Erythroblast (primary cell): ENCODE results near the gene MAP1LC3C.

Source experiments
- DNase-seq, 2 experiments: peaks; one replicate each; lab custom pipeline; 2025; lab: John Stamatoyannopoulos, UW
- GATA1 ChIP-seq: IDR thresholded peaks from 2 replicates; pipeline ENCODE4 v1.6.1; 2011; ENCODE audit warnings: low read depth, mild to moderate bottlenecking, control low read depth, low read length, moderate library complexity
- POLR2A ChIP-seq: IDR thresholded peaks from 2 replicates; pipeline ENCODE4 v1.6.1; 2011; ENCODE audit warnings: mild to moderate bottlenecking, low read length

The MAP1LC3C gene

DNA sequence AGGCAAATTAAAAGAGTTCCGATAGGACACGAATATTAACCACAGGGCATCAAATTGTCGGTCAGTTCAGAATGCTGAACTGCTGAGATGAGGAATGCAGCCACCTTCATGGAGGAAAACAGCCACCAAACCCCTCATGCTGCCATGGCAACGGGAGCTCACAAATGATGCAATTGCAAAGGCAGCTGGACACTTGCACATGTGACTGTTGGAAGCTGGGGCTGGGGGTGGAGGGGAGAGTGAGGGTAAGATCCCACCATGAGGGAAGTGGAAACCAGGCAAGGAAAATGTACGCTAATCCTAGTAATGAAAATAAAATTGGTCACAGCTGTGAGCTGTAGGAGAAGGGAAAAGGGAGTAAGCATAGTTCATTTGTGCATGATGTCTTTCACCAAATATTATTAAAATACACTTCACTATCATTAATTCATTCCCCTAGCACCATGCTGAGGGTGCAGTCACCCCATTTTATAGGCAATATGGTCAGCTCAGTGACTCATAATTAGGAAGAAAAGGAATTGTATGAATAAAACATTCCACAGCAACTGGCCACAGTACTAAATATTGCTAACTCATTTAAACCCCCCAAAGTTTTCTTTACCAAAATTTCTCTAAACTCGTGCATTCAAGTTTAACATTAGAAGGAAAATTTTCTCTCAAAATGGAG is 26.1 kb downstream of the MAP1LC3C start:
- no peak for TF ChIP-seq POLR2A
- TF ChIP-seq GATA1: no peak
- no peak for DNase-seq

GRCh38 chr1:241968611-241969010 is 30.3 kb downstream of the MAP1LC3C start:
- no peak for TF ChIP-seq GATA1
- TF ChIP-seq POLR2A: no peak
- no peak for DNase-seq

GRCh38 chr1:241964550-241965282 is 34.2 kb downstream of the MAP1LC3C start:
- DNase-seq: no peak
- no peak for TF ChIP-seq POLR2A
- no peak for TF ChIP-seq GATA1

- TF ChIP-seq GATA1 (no peak), POLR2A (no peak)
- DNase-seq: no peak
Measured at GRCh38 chr1:241963722-241964121, 35.2 kb downstream of the MAP1LC3C start.

DNA sequence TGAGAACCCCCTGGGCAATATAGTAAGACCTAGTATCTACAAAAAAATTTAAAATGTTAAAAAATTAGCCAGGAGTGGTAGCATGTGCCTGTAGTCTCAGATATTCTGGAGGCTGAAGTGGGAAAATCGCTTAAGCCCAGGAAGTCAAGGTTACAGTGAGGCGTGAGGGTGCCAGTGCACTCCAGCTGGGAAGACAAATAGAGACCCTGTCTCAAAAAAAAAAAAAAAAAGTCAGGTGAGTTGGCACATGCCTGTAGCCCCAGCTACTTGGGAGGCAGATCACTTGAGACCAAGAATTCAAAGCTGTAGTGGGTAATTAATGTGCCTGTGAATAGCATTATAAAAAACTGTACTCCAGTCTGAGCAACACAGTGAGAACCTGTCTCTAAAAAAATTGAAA is 36.7 kb downstream of the MAP1LC3C start:
- DNase-seq: no peak
- TF ChIP-seq GATA1: no peak
- TF ChIP-seq POLR2A: no peak

DNA sequence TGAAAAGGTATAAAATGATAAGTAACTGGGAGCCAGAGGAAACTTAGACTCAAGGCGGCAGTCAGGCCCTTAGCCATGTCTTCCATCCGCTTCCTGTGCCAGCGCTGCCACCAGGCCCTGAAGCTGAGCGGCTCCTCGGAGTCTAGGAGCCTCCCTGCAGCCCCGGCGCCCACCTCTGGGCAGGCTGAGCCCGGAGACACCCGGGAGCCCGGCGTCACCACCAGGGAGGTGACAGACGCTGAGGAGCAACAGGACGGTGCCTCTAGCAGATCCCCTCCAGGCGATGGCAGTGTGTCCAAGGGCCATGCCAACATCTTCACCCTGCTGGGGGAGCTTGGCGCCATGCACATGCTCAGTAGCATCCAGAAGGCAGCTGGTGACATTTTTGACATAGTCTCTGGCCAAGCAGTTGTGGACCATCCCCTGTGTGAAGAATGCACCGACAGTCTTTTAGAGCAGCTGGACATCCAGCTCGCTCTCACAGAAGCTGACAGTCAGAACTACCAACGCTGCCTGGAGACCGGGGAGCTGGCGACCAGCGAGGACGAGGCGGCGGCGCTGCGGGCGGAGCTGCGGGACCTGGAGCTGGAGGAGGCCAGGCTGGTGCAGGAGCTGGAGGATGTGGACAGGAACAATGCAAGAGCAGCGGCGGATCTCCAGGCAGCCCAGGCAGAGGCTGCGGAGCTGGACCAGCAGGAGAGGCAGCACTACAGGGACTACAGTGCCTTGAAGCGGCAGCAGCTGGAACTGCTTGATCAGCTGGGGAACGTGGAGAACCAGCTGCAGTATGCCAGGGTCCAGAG is 41.0 kb downstream of the MAP1LC3C start, which contains the start of gene BECN2:
Gene BECN2 (plus strand): TSS at position 76 of the 803 bp plus-strand sequence. CDS start 0 bp downstream, at position 76.
- TF ChIP-seq POLR2A: no peak
- no peak for TF ChIP-seq GATA1
- no peak for DNase-seq

DNA sequence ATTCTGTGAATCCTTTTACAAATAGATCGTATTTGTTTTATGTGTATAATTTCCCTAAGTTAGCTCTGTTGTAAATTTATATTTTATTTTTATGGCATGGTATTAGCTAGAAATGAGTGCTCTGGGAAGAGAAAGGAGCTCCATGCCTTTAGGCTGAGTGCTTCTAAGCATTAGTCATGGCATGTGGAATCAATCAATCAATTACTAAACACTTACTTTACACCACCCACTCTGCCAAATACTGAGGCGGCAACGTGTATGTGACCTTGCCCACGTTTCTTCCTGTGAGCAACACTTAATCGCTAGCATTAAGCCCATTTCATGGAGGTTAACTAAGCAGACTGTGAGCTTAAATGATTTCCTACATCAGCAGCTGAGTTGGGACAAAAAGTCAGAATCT is 48.5 kb downstream of the MAP1LC3C start:
- TF ChIP-seq GATA1: no peak
- no peak for TF ChIP-seq POLR2A
- no peak for DNase-seq

GRCh38 chr1:241947354-241947753 is 51.5 kb downstream of the MAP1LC3C start:
- TF ChIP-seq POLR2A: no peak
- TF ChIP-seq GATA1: no peak
- no peak for DNase-seq
